Measurements from ENCODE around the gene RAP2C.
"Not testable (repeated sequence)": the region's sequence is repeated elsewhere in the genome, so short reads cannot be mapped to it uniquely, and the experiment has no call there.

The RAP2C gene

DNA sequence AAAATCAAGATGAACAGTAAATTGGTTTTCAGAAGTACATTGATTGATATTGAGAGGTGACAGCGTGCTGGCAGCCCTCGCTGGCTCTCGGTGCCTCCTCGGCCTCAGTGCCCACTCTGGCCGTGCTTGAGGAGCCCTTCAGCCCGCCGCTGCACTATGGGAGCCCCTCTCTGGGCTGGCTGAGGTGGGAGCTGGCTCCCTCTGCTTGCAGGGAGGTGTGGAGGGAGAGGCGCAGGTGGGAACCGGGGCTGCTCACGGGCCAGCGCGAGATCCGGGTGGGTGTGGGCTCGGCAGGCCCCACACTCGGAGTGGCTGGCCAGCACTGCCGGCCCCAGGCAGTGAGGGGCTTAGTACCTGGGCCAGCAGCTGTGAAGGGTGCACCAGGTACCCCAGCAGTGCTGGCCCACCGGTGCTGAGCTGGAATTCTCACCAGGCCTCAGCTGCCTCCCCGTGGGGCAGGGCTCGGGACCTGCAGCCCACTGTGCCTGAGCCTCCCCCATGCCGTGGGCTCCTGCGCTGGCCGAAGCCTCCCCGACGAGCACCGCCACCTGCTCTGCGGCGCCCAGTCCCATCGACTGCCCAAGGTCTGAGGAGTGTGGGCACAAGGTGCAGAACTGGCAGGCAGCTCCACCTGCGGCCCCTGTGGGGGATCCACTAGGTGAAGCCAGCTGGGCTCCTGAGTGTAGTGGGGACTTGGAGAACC is 25.2 kb downstream of the RAP2C start:
- no peak for DNase-seq

DNA sequence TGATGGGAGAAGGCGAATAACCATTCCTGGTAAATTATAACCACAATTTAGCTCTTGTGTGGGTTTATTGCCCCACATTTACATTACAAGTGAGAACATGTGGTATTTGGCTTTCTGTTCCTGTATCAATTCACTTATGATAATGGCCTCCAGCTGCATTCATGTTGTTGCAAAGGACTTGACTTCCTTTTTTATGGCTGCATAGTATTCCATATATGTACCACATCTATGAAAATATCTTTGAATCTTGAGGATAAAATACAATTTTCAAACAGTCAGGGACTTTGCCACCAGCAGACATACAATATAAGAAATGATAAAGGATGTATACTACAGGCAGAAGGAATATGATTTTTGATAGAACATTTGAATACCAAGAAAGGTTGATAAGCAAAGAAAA is 27.3 kb downstream of the RAP2C start:
- no peak for DNase-seq

DNA sequence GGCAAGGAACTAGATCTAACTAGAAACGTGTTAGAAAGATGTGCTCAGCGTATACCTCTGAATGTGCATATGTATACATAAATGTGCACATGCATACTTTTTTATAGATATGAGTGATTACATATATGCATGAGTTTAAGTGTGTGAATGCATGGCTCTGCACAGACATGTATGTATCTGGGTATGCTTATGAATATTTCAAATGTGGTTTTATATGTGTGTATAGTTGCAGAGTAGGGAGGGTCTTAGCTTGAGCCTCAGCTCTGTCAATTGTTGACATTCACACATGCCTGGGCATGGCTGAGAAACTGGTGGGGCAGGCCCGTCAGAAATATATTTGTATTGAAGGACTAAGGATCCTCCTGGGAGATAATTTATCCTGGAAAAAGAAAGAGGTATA is 31.1 kb downstream of the RAP2C start:
- no peak for DNase-seq

DNA sequence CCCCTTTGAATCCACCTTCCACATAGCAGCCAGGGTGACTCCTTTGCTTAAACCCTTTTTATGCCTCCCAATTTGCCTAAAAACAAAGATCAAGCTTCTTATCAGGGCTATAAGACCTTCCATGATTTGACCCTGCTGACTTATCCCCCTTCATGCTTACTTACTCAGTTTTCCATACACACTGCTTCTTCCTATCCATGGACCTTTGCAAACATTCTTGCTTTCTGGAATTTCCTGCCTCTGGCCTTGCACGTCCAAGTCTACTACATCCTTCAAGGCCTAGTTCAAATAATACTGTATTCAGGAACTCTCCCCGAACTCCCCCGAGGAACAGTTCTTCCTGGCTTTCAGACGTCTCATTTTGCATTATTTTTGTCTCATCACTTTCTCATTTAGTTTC is 31.8 kb downstream of the RAP2C start:
- DNase-seq = no peak

DNA sequence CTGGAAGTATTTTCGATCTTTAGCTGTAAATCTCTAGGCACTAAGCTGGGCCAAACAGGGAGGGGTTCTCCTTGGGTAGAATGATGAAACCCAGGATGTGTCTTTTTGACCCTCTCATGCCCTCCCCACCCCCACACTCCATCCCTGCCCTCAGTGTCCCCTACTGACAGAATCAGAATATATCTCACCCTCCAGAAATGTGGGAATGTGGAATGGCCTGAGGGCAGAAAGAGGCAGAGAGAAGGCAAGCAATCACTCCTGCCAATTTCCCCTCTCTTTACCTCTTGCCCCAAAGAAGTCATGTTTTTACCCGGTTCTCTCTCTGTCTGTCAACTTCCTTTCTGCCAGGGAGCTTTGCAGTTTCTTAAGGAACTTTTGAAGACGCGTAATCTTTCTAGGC is 34.4 kb downstream of the RAP2C start:
- no peak for DNase-seq

DNA sequence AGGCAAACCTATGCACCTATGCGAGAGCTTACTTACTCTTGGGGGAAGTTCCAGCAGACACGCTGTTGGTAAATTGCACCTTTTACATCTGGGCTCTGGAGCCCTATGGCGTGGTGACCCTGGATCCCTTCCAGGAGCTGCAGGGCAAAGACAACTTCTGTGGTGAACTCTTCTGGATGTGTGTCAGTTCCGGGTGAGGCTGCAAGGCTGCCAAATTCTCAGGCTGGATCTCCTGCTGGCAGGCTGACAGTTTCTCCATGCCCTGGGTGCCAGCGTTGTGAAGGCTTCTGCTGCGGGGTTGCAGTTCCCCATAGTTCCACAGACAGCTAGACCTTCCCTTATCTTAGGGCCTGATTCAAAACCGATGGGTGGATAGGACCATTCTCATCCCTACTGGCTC is 37.9 kb downstream of the RAP2C start:
- no peak for DNase-seq

DNA sequence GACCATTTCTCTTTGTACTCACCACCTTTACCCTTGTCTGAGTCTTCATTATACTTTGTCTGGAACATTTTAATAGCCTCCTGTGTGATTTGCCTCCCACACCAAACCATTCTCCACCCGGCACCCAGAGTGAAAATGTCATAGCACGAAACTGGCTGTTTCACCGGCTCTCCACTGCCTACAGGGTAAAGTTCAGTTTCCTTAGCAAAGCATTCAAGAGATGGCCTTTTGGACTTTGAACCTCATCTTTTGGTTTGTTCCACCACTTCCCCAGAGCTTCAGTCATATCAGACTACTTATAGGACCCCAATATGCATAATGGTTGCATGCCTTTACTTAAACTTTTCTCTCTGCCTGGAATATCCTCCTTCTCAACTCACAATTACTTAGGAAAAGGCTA is 38.3 kb downstream of the RAP2C start:
- DNase-seq = no peak

DNA sequence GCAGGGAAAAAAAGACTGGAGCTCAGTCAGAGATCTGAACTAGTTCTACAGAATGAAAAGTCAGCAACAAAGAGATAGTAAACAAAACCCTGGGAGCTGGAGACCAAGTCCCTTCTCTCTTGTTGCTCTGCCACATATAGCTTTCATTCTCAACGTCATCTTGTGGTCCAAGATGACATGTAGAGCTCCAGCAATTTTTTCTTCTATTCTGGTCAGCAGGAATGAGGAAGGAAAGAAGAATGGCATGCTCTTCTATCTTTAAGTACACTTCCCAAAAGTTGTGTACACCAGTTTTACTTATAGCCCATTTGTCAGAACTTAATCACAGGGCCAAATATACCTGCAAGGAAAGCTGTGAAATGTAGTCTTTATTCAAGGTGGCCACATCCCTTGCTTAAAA is 45.6 kb downstream of the RAP2C start:
- no peak for DNase-seq

DNA sequence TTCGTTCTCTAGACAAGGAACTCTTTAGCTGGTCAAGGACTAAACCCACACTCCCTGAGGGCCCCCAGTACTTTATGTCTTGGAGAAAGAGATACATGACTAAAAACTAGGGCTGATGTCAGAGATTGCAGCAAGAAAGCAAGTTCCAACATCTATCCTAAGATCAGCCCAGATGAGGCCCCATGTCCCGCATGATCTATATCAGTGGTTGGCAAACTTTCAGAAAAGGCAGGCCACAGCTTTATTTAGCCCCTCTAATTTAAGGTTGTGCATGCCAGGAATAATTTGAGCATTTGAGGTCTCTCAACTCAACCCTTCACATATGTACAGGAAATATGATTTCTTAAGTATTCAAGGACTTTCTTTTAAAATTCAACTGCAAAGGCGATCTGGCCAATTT is 47.4 kb downstream of the RAP2C start:
- no peak for DNase-seq

DNA sequence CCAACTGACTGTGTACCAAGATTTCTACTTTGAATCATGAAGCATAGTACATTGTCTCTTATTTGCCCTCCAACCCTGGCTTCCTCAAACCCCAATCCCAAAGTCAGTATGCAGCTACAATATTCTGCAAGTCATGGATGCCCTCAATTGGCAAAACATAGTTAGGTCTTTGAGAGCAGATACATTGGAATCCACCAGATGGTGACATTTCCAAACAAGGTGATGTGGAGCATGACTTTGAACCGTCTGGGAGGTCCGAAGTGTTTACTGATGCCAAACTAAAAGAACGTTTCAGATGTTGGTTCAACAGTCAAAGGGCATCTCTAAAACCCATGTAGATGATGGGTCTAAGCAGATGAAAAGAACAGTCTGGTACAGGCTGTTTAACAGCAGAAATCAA is 47.8 kb downstream of the RAP2C start:
- DNase-seq = no peak

DNA sequence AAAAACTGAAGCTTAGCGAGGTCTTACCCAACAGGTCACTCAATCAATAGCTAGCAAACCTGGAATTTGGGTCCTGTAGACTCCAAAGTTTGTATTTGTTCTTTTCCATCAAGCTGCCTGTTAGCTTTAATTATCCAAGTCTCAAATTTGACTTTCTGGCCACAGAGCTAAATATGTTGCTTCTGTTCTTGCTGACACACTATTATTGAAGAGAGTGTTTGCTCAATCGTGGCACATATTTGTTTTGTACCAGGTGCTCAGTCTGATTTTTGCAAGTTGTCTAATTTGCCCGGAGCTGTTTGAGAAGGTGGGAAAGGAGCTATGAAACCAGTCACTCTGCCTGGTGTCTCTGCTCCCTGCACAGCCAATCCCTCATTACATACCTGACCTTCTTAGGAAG is 49.7 kb downstream of the RAP2C start:
- DNase-seq = no peak

DNA sequence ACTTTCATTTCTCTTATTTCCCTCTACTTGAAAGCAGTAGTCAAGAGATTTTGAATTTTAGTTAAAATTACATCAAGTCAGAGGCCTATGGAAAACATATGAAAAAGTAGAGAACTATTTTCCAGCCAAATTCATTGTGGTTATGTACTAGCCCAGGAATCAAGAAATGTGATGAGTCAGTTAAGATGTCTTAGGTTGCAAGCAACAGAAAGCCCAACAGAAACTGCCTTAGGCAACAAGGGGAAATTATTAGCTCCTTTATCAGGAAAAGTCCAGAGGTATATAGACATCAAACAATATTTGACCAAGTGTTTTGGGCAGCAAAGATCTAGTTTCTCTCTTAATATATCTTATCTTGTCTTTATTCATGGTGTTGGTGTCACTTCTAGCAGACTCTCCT is 53.6 kb downstream of the RAP2C start:
- no peak for DNase-seq

DNA sequence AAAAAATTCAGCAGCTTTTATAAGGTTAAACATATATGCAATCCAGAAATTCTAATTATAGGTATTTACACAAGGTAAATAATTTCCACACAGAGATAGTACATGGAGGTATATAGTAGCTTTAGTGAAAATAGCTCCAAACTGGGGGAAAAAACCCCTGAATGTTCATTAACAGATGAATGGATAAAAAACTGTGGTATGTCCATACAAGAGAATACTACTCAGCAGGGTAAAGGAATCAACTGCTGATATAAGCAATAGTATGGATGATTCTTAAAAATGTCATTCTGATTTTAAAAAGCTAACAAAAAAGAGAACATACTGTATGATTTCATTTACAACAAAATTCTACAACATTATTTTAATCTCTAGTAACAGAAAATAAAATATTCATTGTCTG is 54.2 kb downstream of the RAP2C start:
- no peak for DNase-seq

DNA sequence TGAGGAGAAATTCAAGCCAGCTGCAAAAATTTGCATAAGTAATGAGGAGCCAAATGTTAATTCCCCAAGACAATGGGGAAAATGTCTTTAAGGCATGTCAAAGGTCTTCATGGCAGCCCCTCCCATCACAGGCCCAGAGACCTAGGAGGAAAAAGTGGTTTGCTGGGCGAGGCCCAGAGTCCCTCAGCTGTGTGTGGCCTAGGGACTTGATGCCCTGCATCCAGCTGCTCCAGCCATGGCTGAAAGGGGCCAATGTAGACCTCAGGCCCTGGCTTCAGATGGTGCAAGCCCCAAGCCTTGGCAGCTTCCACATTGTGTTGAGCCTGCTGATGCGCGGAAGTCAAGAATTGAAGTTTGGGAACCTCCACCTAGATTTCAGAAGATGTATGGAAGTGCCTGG is 56.2 kb downstream of the RAP2C start:
- DNase-seq = not testable (repeated sequence)

DNA sequence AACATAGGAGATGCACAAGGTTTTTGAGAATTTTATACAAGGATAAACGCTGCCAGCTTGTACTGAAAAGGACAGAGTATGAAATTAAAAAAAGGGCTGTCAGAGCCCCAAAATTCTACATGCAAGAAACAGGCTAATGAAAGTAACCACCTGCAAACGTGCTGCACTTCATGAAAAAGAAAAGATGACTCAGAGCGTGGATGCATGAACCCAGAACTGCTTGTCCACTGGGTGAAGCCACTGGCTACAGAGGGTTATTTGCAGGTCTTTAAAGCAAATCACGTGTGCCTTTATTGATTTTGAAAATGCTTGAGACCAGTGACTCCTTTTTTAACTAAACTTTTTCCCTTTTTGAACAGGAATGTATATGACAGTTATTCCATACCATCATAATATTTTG is 66.1 kb downstream of the RAP2C start:
- no peak for DNase-seq
